Measurements from ENCODE around the gene NDUFS7.

The NDUFS7 gene

GRCh38 chr19:1386945-1387683 lies 3.4 kb downstream of the NDUFS7 start:
- DNase-seq: no peak

GRCh38 chr19:1387684-1388636 lies 4.3 kb downstream of the NDUFS7 start:
- DNase-seq: no peak

- no peak for DNase-seq
These were observed 4.9 kb downstream of the NDUFS7 start for GRCh38 chr19:1388637-1389026.

DNA sequence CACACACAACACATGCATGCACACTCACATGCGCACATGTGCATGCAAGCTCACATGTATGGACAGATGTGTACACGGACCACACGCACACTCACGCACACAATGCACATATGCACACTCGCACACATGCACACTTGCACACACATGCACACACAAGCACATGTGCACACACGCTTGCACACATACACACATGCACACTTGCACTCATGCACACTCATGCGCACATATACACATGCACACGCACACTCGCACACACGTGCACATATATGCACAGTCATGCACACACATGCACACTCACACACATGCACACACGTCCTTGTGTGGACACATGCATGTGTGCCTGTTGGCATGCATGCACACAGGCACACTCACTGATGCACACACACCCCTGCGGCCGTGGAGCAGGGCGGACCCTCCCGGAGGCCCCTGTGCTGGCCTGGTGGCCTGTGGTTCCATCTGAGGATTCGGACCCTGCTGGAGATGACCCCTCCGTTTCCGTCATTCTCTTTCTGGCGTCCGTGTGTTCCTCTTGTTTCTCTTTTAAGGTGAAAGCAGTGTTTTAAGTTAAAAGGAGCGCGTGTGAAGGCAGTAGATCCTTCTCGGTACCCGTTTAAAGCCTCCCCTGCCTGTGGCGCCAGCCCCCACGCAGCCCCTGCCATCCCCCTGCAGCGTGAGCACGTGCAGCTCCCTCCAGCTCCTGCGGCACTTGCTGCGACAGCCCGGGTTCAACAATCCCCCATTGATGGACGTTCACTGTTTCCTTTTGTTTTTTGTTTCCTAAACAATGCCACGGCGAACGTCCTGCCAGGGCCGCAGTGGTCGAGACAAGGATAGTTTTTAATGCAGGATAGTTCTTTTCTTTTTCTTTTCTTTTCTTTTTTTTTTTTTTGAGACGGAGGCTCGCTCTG lies 5.6 kb downstream of the NDUFS7 start:
- DNase-seq: no peak

- no peak for DNase-seq
These were observed 7.2 kb downstream of the NDUFS7 start for GRCh38 chr19:1390890-1391423.

DNA sequence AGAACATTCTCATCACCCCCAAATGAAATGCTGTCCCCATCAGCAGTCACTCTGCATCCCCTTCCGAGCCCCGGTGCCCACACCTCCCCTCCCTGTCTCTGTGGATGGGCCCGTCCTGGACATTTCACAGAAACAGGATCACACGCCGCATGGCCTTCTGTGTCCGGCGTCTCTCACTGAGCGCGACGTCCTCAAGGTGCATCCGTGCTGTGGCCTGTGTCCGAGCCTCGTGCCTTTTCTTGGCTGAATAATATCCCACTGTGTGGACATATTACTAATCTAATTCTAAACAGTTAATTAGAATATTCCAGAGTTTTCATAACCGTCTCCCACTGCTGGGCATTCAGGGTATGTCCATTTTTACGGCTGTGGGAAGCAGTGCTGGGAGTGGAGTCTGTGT lies 8.7 kb downstream of the NDUFS7 start:
- no peak for DNase-seq

DNA sequence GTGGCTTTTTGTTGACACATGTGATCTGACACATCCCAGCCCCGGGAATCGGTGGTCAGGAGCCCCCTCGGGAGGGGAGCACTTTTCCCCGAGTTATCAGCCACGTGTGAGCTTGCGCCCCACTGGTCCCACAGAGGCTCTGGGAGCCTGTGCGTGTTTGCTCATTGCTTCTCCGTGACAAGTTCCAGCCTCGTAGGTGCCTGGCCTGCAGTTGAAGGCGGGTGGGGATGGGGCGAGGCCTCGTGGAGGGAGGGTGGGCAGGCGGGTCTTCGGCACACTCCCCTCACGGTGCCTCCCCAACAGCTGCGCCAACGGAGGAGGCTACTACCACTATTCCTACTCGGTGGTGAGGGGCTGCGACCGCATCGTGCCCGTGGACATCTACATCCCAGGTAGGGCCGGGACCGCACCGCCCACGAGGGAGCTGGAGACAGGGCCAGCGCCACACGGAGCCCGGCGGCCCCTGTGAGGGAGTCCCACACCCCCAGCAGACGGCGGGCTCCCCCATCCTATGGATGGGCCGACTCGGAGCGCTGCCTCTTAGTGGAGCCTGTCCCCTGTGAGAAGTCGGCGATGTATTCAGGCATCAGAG lies 9.3 kb downstream of the NDUFS7 start:
- DNase-seq: no peak

- DNase-seq: no peak
These were observed 10.1 kb downstream of the NDUFS7 start for GRCh38 chr19:1393841-1394240.

DNA sequence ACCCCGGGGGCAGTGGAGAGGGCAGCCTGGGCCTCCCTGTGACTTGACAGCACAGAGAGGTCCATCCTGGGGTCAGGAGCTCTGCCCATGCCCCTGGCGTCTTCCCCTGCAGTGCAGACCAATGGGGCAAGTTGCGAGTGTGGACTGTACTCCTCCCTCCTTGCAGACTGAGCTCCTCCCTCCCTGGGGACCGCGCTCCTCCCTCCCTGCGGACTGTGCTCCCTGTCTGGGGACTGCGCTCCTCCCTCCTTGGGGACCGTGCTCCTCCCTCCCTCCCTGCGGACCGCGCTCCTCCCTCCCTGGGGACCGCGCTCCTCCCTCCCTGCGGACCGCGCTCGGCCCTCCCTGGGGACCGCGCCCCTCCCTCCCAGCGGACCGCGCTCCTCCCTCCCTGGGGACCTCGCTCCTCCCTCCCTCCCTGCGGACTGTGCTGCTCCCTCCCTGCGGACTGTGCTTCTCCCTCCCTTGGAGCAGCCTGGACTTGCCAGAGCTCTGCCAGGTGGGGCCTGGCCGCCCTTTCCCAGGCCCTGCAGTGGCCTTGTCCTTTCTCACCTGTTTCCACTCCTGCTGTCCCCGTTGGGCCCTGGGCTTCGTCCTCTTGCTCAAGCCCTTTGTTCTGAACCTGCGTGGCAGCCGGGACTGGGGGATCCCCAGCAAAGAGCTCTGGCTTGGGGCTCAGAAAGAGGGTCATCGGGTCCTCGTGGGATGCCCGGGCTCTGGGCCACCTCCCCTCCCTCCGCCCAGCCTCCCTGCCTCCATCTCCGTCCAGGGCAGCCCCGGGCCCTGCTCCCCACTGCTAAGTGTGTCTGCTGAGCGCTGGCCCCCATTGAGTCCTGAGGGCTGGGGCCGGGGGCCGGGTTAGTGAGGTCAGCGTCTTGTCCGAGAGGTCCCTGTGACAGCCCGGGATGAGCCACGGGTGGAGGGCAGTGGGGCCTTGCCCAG lies 10.8 kb downstream of the NDUFS7 start:
- no peak for DNase-seq

DNA sequence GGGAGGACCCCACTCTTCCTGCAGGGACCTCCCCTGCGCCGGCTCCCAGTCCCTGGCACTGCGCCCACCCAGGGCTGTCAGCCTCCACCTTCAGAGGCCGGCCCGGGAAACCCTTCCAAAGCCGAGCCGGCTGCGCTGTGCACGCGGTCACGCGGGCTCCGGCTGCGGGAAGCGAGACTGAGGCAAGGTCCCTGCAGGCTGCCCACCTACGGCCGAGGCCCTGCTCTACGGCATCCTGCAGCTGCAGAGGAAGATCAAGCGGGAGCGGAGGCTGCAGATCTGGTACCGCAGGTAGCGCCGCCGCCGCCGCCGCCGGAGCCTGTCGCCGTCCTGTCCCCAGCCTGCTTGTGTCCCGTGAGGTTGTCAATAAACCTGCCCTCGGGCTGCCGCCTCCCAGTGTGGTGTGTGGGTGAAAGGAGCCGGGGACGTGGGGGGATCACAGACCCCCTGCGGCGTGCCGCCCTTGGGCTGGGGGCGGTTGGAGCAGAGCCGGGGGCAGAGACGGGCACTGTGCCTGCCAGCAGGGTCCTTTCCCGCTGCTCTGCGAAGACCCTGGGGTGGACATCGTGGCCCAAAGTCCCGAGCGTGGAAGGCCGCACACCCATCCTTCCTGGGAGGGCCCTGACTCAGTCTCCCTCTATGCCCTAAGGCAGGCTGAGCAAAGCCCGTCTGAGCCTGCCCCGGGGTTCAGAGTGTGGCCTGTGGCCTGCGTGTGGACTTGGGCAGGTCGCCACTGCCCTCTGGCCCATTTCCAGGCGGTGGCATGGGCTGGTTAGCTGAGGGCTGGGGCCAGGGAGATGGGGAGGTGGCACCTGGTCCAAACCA lies 11.7 kb downstream of the NDUFS7 start:
- DNase-seq: no peak

GRCh38 chr19:1396019-1396767 lies 12.5 kb downstream of the NDUFS7 start:
- no peak for DNase-seq

GRCh38 chr19:1396768-1397679 lies 13.3 kb downstream of the NDUFS7 start:
- DNase-seq: no peak

- no peak for DNase-seq
These were observed 14.1 kb downstream of the NDUFS7 start for GRCh38 chr19:1397838-1398237.

DNA sequence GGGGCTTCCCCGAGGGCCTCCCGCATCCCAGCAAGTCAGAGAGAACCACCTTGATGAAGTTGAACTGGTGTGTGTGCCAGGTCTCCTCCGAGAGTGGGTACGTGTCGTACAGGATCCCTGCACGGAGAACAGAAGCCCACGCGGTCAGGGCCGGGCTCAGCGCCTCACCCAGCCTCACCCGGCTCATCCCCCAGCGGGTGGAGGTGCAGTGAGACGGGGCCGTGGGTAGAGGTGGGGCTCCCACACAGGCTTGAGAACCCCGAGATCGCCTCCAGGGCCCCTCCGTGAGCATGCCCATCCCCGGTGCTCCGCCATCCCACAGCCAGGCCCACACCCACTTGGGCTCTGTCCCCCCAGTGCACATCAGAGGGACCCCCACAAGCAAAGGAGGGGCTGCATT lies 15.4 kb downstream of the NDUFS7 start:
- no peak for DNase-seq

DNA sequence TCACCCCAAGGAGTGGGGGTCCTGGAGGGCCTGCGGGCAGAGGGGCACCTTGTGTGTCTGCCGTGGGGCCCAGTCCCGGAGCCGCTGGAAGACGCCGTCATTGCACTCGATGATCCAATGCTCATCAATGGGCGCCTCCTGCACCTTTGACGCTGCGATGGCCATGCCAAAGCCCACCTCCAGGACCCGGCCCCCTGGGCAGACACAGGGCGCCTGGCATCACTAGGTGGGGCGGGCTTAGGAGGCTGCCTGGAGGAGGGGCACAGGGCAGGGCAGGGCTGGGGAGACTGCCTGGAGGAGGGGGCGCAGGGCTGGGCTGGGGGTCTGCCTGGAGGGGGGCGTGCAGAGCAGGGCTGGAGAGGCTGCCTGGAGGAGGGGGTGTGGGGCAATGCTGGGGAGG lies 16.0 kb downstream of the NDUFS7 start:
- DNase-seq: no peak

DNA sequence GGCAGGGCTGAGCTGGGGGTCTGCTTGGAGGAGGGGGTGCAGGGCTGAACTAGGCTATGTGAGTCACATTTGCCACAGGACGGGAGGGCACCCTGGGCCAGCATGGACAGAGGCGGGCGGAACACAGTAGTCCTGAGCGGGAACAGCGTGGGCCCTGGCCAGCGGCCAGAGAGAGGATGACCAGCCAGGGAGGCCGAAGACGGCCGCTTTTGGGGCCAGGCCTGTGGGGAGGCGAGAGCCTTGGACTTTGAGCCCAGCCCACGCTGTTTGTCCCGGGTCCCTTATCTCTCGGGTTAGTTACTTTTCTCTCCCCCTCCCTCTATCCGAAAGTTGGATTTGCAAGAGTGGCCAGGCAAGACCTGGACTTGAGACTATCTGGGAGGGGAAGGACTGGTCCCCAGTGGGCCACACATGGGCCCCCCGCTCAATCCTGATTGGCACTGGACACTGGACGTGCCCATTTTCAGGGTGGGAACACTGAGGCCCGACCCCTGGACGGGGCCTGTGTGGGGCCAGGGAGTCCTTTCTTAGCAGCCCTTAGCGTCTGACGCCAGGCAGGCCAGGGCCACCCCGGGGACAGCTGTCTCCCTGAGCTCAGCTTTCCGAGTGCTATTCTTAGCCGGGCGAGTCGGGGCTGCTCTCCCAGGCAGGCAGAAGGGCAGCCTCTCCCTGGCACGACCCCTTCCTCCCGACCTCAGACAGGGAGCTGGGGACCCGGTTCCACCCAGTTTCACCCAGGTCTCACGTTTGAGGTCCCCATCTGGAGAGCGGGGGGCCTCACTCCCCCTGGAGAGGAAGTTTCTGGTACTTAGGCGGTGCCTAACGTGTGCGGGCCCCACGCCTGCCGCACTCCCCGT lies 16.8 kb downstream of the NDUFS7 start:
- DNase-seq: no peak

DNA sequence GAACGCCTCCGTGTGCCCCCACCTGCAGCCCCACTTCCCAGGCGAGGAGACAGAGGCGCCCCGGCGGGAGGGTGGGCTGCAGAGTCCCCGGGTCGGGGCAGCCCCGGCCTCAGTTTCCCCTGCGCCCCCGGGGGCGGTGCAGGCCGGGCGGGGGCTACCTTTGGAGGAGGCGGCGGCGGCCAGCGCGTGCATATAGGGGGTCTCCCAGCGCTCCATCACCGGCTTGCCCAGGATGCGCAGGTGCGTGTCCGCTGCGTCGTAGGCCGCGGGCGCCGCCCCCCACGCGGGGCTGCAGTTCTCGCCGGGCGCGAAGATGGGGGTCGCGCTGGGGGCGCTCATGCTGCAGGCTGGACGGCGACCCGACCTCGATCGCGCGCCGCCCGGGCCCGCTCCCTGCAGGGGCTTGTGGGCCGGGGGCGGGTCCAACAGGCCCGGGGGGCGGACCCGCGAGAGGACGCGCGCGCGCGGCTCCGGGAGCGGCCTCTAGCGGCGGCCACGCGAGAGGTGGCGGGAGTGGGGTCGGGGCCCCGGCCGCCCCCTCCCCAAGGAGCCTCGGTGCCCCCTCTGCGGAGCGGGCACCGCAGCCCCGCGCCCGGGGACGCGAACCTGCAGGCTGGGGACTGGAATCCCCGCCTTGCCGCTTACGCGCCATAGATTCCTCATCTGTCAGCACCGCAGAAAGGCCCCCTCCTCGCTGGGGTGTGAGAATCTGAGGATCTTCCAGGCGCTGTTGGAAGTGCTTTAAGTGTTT lies 17.6 kb downstream of the NDUFS7 start, which contains the start of gene GAMT:
Gene GAMT, minus strand, starts transcription at position 405 of the 751 bp plus-strand sequence. Its CDS starts 66 bp downstream, at position 339.
- DNase-seq: peak; percentile 73

Data from activated T-cell treated with anti-CD3 and anti-CD28 coated beads, Interleukin-2, amount 50 U/mL, for 1 hour (primary cell).